Stomach (tissue), 4 donors: ENCODE measurements around the gene TBCD.

Experiments used
- EP300 ChIP-seq: sonication (generic); formaldehyde crosslinking; IDR thresholded peaks from one replicate; pipeline ENCODE4 v1.6.1; 2017; ENCODE audit warnings: antibody characterized with exemption
- POLR2A ChIP-seq, 4 donors: fragments of 450-650 bp; IDR thresholded peaks; one replicate each; pipeline ENCODE4 v1.6.1; 2016; ENCODE audit warnings: antibody characterized with exemption in 4 of 4, control low read depth in 2 of 4, mild to moderate bottlenecking in 1 of 4, moderate library complexity in 1 of 4
- POLR2AphosphoS5 ChIP-seq, 3 donors: sonication (generic); formaldehyde crosslinking; IDR thresholded peaks; one replicate each; pipeline ENCODE4 v1.6.1; 2016; ENCODE audit warnings: antibody characterized with exemption in 3 of 3
- TF ChIP-seq, protein P1 (sequence below), 7 experiments: fragments of 450-650 bp in 4 of 7; fragments of 200-600 bp in 3 of 7; sonication (generic) in 3 of 7; IDR thresholded peaks; one replicate each; pipeline ENCODE4 v1.5.1; 2016 to 2019; ENCODE audit warnings: antibody characterized with exemption in 7 of 7, control low read depth in 2 of 7, mild to moderate bottlenecking in 1 of 7

DNA sequence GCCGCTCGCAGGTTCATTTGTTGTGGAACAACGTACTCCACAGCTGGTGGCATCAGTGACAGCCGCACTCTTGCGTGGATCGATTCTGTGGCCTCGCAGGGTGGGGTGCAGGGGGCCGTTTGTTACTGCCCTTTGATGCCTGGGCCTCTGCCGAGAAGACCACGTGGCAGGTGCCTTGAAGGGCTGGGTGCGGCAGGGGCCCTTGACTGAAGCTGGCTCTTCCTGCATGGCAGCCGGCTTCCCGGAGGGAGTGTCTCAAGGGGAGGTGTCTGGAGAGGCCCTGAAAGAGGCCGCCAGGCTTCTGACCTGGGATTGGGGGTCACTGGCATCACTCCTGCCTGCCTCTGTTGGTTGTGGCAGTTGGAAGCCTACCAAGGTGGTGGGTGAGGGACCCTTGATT, 43.8 kb downstream of the TBCD start:
- TF ChIP-seq, protein P1, sequence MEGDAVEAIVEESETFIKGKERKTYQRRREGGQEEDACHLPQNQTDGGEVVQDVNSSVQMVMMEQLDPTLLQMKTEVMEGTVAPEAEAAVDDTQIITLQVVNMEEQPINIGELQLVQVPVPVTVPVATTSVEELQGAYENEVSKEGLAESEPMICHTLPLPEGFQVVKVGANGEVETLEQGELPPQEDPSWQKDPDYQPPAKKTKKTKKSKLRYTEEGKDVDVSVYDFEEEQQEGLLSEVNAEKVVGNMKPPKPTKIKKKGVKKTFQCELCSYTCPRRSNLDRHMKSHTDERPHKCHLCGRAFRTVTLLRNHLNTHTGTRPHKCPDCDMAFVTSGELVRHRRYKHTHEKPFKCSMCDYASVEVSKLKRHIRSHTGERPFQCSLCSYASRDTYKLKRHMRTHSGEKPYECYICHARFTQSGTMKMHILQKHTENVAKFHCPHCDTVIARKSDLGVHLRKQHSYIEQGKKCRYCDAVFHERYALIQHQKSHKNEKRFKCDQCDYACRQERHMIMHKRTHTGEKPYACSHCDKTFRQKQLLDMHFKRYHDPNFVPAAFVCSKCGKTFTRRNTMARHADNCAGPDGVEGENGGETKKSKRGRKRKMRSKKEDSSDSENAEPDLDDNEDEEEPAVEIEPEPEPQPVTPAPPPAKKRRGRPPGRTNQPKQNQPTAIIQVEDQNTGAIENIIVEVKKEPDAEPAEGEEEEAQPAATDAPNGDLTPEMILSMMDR (IDR thresholded peaks at IDR 0.05) = no peak
- no peak for TF ChIP-seq EP300
- no peak for TF ChIP-seq POLR2AphosphoS5 (IDR thresholded peaks at IDR 0.05)
- no peak for TF ChIP-seq POLR2A (IDR thresholded peaks at IDR 0.05)
